Measurements from ENCODE around the gene DSCAM.

Gene DSCAM

GRCh38 chr21:40686526-40686925, 160.4 kb downstream of the DSCAM start:
- H3K36me3 Mint-ChIP-seq (ENCODE audit: low read depth), result no peaks in the 10 kb centered on the region
- H3K4me3 Mint-ChIP-seq, result no peak overlapping the region
- no peak overlapping the region for H3K27ac Mint-ChIP-seq
- H3K4me1 Mint-ChIP-seq (ENCODE audit: low read depth), result no peaks in the 10 kb centered on the region
- H3K27me3 Mint-ChIP-seq, result no peaks in the 10 kb centered on the region
- peaks cover 5% of the 10 kb centered on the region for H3K9me3 Mint-ChIP-seq

DNA sequence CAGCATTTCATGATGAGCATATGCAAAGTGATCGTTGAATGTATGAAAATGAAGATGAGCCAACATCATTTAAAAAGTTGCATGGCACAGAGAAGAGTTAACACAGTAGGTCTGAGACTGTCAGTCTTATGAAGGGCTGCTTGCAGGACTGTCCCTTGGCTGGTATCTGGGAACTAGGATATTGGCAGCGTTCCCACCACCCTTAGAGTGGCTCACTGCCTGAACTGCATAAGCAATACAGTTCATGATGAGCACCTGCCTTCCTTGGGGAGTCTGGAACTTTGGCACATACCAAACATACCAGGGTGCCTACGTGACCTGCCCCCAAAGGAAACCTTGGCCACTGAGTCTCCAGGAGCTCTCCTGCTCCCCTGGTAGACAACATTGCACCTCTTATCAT, 161.8 kb downstream of the DSCAM start:
- no peaks in the 10 kb centered on the region for H3K4me1 Mint-ChIP-seq (ENCODE audit: low read depth)
- H3K4me3 Mint-ChIP-seq, result no peak overlapping the region
- H3K9me3 Mint-ChIP-seq, result peaks cover 5% of the 10 kb centered on the region
- no peaks in the 10 kb centered on the region for H3K27me3 Mint-ChIP-seq
- no peaks in the 10 kb centered on the region for H3K36me3 Mint-ChIP-seq (ENCODE audit: low read depth)
- no peak overlapping the region for H3K27ac Mint-ChIP-seq

DNA sequence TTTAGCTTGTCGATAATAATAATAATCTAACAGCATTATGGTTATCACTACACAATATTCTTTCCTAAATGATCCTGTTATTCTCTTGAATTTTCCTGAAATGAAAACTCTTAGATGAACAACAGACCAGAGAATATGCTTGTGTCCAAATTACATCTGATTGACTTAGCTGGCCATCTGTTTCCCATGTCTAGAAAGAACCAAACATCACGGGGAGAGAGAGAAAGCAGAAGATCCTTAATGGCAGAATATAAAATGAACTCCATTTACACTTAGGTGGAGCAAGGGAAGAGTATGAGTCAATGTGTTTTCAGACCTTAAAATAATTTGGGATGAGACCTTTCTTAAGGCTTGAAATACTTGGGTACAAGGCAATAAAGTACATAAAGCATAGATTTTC, 162.2 kb downstream of the DSCAM start:
- peaks cover 5% of the 10 kb centered on the region for H3K9me3 Mint-ChIP-seq
- no peaks in the 10 kb centered on the region for H3K27me3 Mint-ChIP-seq
- no peak overlapping the region for H3K27ac Mint-ChIP-seq
- no peaks in the 10 kb centered on the region for H3K36me3 Mint-ChIP-seq (ENCODE audit: low read depth)
- H3K4me3 Mint-ChIP-seq, result no peak overlapping the region
- no peaks in the 10 kb centered on the region for H3K4me1 Mint-ChIP-seq (ENCODE audit: low read depth)

- Mint-ChIP-seq H3K4me3 (no peak overlapping the region), H3K36me3 (ENCODE audit: low read depth) (no peaks in the 10 kb centered on the region), H3K9me3 (peaks cover 5% of the 10 kb centered on the region), H3K27me3 (no peaks in the 10 kb centered on the region), H3K4me1 (ENCODE audit: low read depth) (no peaks in the 10 kb centered on the region), H3K27ac (no peak overlapping the region)
These were observed 163.6 kb downstream of the DSCAM start for GRCh38 chr21:40683349-40683748.

DNA sequence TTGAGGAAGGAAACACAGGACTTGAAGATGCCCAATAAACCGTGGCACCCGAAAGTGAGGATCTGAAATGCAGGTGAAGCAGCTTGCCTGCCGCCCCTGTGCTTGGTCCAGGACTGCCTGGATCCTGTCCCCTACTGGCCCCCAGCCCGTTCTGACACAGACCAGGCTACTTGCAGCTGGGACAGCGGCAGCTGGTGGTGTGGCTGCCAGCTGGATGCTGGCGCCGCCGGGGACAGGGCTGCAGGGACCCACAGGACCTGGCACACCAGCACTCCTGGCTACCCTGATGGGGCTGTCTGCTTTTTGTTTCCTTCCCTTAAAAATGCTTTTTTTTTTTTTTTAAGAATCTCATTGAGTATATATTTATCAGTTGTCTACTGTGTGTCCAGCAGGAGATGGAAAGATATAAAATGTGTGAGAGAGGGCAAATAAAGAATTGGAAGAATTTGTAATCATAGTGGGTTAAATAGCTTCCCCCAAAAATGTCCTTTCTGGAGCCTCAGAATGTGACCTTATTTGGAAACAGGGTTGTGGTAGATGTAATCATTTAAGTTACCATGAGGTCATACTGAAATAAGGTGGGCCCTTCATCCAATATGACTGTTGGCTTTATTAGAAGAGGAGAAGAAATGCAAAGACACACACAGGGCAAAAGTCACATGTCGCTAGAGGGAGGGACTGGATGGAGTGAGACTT, 165.6 kb downstream of the DSCAM start:
- no peak overlapping the region for H3K27ac Mint-ChIP-seq
- no peaks in the 10 kb centered on the region for H3K36me3 Mint-ChIP-seq (ENCODE audit: low read depth)
- peaks cover 5% of the 10 kb centered on the region for H3K9me3 Mint-ChIP-seq
- H3K4me1 Mint-ChIP-seq (ENCODE audit: low read depth), result no peaks in the 10 kb centered on the region
- no peak overlapping the region for H3K4me3 Mint-ChIP-seq
- no peaks in the 10 kb centered on the region for H3K27me3 Mint-ChIP-seq

- Mint-ChIP-seq H3K4me3 (no peak overlapping the region), H3K27me3 (no peaks in the 10 kb centered on the region), H3K9me3 (peaks cover 5% of the 10 kb centered on the region)
These were observed 166.6 kb downstream of the DSCAM start for GRCh38 chr21:40680311-40680710.

GRCh38 chr21:40678681-40679284, 168.2 kb downstream of the DSCAM start:
- Mint-ChIP-seq H3K27ac (no peak overlapping the region), H3K9me3 (peaks cover 8% of the 10 kb centered on the region), H3K4me3 (no peak overlapping the region), H3K27me3 (no peaks in the 10 kb centered on the region), H3K4me1 (ENCODE audit: low read depth) (no peaks in the 10 kb centered on the region), H3K36me3 (ENCODE audit: low read depth) (no peaks in the 10 kb centered on the region)

More at GRCh38 chr21:40680311-40680710, 166.6 kb downstream of the DSCAM start:
- no peaks in the 10 kb centered on the region for H3K36me3 Mint-ChIP-seq (ENCODE audit: low read depth)
- no peaks in the 10 kb centered on the region for H3K4me1 Mint-ChIP-seq (ENCODE audit: low read depth)
- H3K27ac Mint-ChIP-seq, result no peak overlapping the region

DNA sequence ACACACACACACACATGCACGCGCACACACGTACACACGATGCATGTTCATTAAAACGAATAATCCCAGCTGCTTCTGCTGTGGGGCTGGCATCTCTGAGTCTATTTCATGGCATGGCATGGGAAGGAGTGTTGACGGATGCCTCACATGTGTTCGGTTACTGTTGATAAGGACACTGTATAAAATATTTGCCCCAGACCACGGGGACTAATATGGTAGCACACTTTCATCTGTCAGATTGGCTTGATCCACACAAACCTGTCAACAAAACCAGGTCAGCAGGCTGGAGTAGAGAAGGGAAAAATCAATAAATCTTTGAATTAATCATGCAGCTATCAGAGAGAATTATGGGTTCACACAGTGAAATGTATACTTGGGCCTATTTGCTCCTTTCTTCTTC, 171.9 kb downstream of the DSCAM start:
- Mint-ChIP-seq H3K4me1 (ENCODE audit: low read depth) (no peaks in the 10 kb centered on the region), H3K27me3 (no peaks in the 10 kb centered on the region), H3K36me3 (ENCODE audit: low read depth) (no peaks in the 10 kb centered on the region), H3K27ac (no peak overlapping the region), H3K9me3 (peaks cover 3% of the 10 kb centered on the region), H3K4me3 (no peak overlapping the region)

DNA sequence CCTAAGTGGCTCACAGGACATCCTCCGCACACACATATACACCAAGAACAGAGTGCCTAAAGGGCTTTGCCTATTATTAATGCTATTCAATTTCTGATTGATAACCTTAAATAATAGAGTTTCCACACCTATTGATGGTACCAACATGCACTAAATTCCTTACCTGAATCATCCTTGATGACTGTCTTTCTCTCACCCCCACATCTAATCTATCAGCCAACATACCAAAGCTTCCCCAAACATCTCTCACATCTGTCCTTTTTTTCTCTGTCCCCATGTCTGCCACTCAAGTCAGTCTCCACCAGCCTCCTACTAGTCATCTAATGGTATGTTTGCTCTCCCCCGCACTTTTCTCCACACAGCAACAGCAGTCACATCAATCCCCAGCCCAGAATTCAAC, 174.4 kb downstream of the DSCAM start:
- no peaks in the 10 kb centered on the region for H3K4me1 Mint-ChIP-seq (ENCODE audit: low read depth)
- no peaks in the 10 kb centered on the region for H3K36me3 Mint-ChIP-seq (ENCODE audit: low read depth)
- peaks cover 3% of the 10 kb centered on the region for H3K9me3 Mint-ChIP-seq
- no peaks in the 10 kb centered on the region for H3K27me3 Mint-ChIP-seq
- no peak overlapping the region for H3K4me3 Mint-ChIP-seq
- no peak overlapping the region for H3K27ac Mint-ChIP-seq

GRCh38 chr21:40671716-40672115, 175.2 kb downstream of the DSCAM start:
- H3K27ac Mint-ChIP-seq, result no peak overlapping the region
- H3K9me3 Mint-ChIP-seq, result peaks cover 3% of the 10 kb centered on the region
- no peaks in the 10 kb centered on the region for H3K36me3 Mint-ChIP-seq (ENCODE audit: low read depth)
- H3K4me1 Mint-ChIP-seq (ENCODE audit: low read depth), result no peaks in the 10 kb centered on the region
- H3K27me3 Mint-ChIP-seq, result no peaks in the 10 kb centered on the region
- no peak overlapping the region for H3K4me3 Mint-ChIP-seq

DNA sequence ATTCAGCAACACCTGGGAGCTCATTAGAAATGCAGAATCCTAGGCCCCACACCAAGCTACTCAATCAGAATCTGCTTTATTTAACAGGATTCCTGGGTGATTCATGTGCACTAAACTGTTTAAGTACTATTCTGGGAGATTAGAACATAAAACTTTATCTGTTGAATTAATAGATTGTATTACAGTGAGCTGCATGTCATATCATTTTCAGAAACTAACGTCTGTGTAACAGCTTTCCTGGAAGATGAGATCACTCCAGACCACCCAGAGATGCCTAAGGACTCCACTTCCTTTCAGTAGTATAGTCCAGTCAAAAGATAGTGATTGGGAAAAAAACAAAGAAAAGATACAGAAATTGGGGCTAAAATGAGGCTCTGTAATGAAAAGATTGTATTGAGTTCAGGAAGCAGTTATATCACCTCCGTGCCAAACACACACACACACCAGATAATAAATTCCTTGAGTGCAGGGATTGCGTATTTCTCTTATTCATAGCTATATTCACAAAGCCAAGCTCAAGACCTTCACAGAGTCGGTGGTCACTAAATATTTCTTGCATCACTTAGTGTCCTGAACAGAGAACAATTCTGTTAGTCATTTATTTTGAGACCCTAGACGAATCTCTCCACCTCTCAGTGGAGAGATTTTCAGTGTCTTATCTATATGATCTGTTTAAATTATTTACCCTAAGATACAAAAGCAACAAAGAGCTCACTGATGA, 178.2 kb downstream of the DSCAM start:
- no peak overlapping the region for H3K27ac Mint-ChIP-seq

DNA sequence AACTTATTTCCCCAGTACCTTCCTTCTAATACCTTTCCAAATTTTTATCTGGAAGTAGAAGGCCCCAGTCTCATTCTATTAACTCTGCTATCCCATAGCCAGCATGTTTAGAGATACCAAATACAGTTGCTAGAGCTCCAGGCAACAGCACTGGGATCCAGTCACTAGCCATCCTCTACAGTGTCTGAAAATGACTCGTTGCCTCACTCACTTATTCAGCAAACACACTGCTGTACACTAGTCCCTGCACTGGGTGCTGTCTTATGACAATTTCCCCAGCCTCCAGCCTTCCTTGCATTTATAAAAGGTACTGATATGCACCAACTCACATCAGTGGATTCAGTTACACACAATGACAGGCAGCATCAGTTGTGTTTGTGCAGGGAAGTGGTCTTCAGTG, 179.0 kb downstream of the DSCAM start:
- no peaks in the 10 kb centered on the region for H3K36me3 Mint-ChIP-seq (ENCODE audit: low read depth)
- no peak overlapping the region for H3K27ac Mint-ChIP-seq
- no peak overlapping the region for H3K4me3 Mint-ChIP-seq
- no peaks in the 10 kb centered on the region for H3K4me1 Mint-ChIP-seq (ENCODE audit: low read depth)
- H3K27me3 Mint-ChIP-seq, result no peaks in the 10 kb centered on the region
- H3K9me3 Mint-ChIP-seq, result no peaks in the 10 kb centered on the region

More for the DNA sequence above, 178.2 kb downstream of the DSCAM start:
- Mint-ChIP-seq H3K4me3 (no peak overlapping the region), H3K27me3 (no peaks in the 10 kb centered on the region), H3K9me3 (no peaks in the 10 kb centered on the region), H3K36me3 (ENCODE audit: low read depth) (no peaks in the 10 kb centered on the region), H3K4me1 (ENCODE audit: low read depth) (no peaks in the 10 kb centered on the region)

GRCh38 chr21:40662889-40663288, 184.1 kb downstream of the DSCAM start:
- no peaks in the 10 kb centered on the region for H3K9me3 Mint-ChIP-seq
- H3K4me3 Mint-ChIP-seq, result no peak overlapping the region
- H3K27me3 Mint-ChIP-seq, result no peaks in the 10 kb centered on the region
- H3K4me1 Mint-ChIP-seq (ENCODE audit: low read depth), result no peaks in the 10 kb centered on the region
- no peaks in the 10 kb centered on the region for H3K36me3 Mint-ChIP-seq (ENCODE audit: low read depth)
- no peak overlapping the region for H3K27ac Mint-ChIP-seq

DNA sequence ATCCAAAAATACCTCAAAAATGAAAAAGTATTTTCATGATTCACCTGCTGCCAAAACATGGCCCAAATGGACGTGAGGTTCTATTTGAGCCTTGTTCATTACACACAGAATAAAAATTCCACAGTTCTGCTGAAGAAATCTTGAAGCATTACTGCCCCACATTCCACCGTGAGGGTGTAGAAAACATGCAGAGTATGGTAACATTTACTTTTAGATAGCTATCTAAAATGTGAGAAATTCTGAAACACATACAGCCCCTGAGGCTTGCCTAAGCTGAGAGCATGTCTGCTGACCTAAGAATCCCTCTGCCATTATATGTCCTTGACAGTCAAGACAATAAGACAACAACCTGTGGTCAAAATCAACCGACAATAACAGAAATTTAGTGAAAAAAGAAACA, 186.5 kb downstream of the DSCAM start:
- H3K27ac Mint-ChIP-seq, result no peak overlapping the region
- H3K36me3 Mint-ChIP-seq (ENCODE audit: low read depth), result no peaks in the 10 kb centered on the region
- no peaks in the 10 kb centered on the region for H3K4me1 Mint-ChIP-seq (ENCODE audit: low read depth)
- H3K9me3 Mint-ChIP-seq, result peaks cover 6% of the 10 kb centered on the region
- no peaks in the 10 kb centered on the region for H3K27me3 Mint-ChIP-seq
- H3K4me3 Mint-ChIP-seq, result no peak overlapping the region

GRCh38 chr21:40658311-40658710, 188.6 kb downstream of the DSCAM start:
- Mint-ChIP-seq H3K27ac (no peak overlapping the region), H3K9me3 (peaks cover 15% of the 10 kb centered on the region), H3K4me3 (no peak overlapping the region), H3K4me1 (ENCODE audit: low read depth) (no peaks in the 10 kb centered on the region), H3K36me3 (ENCODE audit: low read depth) (no peaks in the 10 kb centered on the region), H3K27me3 (no peaks in the 10 kb centered on the region)

Measured in stimulated activated naive CD8-positive, alpha-beta T cell treated with anti-CD3 and anti-CD28 coated beads, Interleukin-15, Interleukin-2, amounts not matched to agents 100 ng/mL and 50 ng/mL, for 24 hours (primary cell).